GM12878 (cell line): ENCODE results near the gene ASIC5. TPM values are rescaled to one million over a fixed set of nuclear protein-coding genes. Genes with fewer than 3 reads are reported as not detected.

Experiments used
- ATAC-seq: fragments of 200-7000 bp; cut with Tn5 transposase; 3 replicates; pipeline ENCODE4 v1.9.1; 2020; ENCODE audit warnings: mild to moderate bottlenecking, moderate library complexity
- BruUV-seq: library from RNA; stranded (reverse); fragments of 400-500 nt; replicated peaks from 2 replicates; lab custom pipeline; 2021; lab: Mats Ljungman, UMichigan
- CTCF ChIA-PET: fragments of 300-600 bp; sonication (Branson Sonifier 250); formaldehyde crosslinking; extraction: SDS; loops from one replicate; lab custom pipeline; 2021; ENCODE audit warnings: inconsistent platforms; lab: Yijun Ruan, JAX
- POLR2A ChIA-PET: fragments of 350-600 bp; formaldehyde crosslinking; extraction: SDS; loops from one replicate; lab custom pipeline; 2021; ENCODE audit warnings: inconsistent platforms; lab: Charles Lee
- RAD21 ChIA-PET: fragments of 300-600 bp; sonication (Branson Sonifier 250); formaldehyde crosslinking; loops from one replicate; lab custom pipeline; 2023; ENCODE audit warnings: antibody characterized with exemption; ENCODE audit not compliant: unreplicated experiment; lab: Charles Lee
- SMC1A ChIA-PET: fragments of 300-600 bp; sonication (Branson Sonifier 250); formaldehyde crosslinking; loops from one replicate; lab custom pipeline; 2023; ENCODE audit not compliant: unreplicated experiment, uncharacterized antibody; lab: Charles Lee
- DNase-seq: peaks from one replicate; pipeline ENCODE4 v3.0.0-alpha.2; 2011; ENCODE audit warnings: low read depth, low spot score
- FAIRE-seq: peaks from 3 replicates; lab custom pipeline; 2011; peaks lifted over from hg19 to GRCh38; lab: Jason Lieb, UNC
- H2AFZ ChIP-seq: 2 replicates; pipeline ENCODE4 v1.6.0; 2011; ENCODE audit warnings: low read depth, low read length, control low read depth; ENCODE audit not compliant: control insufficient read depth
- H3K27ac ChIP-seq: 2 replicates; pipeline ENCODE4 v1.5.1; 2011; ENCODE audit warnings: control low read depth; ENCODE audit not compliant: control insufficient read depth, insufficient read depth
- H3K27me3 ChIP-seq, 2 experiments: replicated peaks in 1 of 2; 2 replicates each; pipeline versions ENCODE4 v1.6.0 to v1.6.1; 2011; ENCODE audit warnings: low read length in 1 of 2; ENCODE audit not compliant: control insufficient read depth in 2 of 2, insufficient read depth in 2 of 2
- H3K36me3 ChIP-seq, 2 experiments: 2 replicates each; pipeline ENCODE4 v1.5.1; 2011; ENCODE audit warnings: low read length in 1 of 2; ENCODE audit not compliant: control insufficient read depth in 2 of 2, insufficient read depth in 2 of 2
- H3K4me1 ChIP-seq: 2 replicates; pipeline ENCODE4 v1.6.1; 2011; ENCODE audit warnings: mild to moderate bottlenecking, low read length, moderate library complexity, mixed read lengths; ENCODE audit not compliant: control insufficient read depth, insufficient read depth
- H3K4me2 ChIP-seq: 2 replicates; pipeline ENCODE4 v1.6.0; 2011; ENCODE audit warnings: control low read depth; ENCODE audit not compliant: control insufficient read depth, insufficient read depth
- H3K4me3 ChIP-seq: fragments of 200-600 bp; sonication (generic); 2 replicates; pipeline ENCODE4 v1.5.1; 2016
- H3K79me2 ChIP-seq: 2 replicates; pipeline ENCODE4 v1.6.0; 2011; ENCODE audit warnings: low read length; ENCODE audit not compliant: control insufficient read depth, insufficient read depth
- H3K9ac ChIP-seq: 2 replicates; pipeline ENCODE4 v1.8.0; 2011; ENCODE audit warnings: low read length, control low read depth, mixed read lengths; ENCODE audit not compliant: control insufficient read depth, insufficient read depth
- H3K9me3 ChIP-seq: replicated peaks from 3 replicates; pipeline ENCODE4 v1.5.1; 2011; ENCODE audit warnings: mild to moderate bottlenecking, low read length; ENCODE audit not compliant: control insufficient read depth, insufficient read depth
- H4K20me1 ChIP-seq: 2 replicates; pipeline ENCODE4 v1.6.0; 2011; ENCODE audit not compliant: control insufficient read depth, insufficient read depth
- E4F1 ChIP-seq: fragments of 450-650 bp; IDR thresholded peaks from 2 replicates; pipeline ENCODE4 v1.6.1; 2018; ENCODE audit warnings: borderline replicate concordance, mild to moderate bottlenecking; ENCODE audit not compliant: partially characterized antibody
- SIX5 ChIP-seq: IDR thresholded peaks from 2 replicates; pipeline ENCODE4 v1.6.1; 2011; ENCODE audit warnings: mild to moderate bottlenecking, low read depth, low read length, moderate library complexity; ENCODE audit not compliant: severe bottlenecking
- WGBS: methylation state at CpG from one replicate; pipeline ENCODE4 v1.1.6; 2016; ENCODE audit warnings: low lambda C conversion rate; ENCODE audit not compliant: insufficient replicate concordance, insufficient coverage; ENCODE audit errors: missing lambda C conversion rate; 5-methylcytosine and 5-hydroxymethylcytosine counted together
- in situ Hi-C: fragments of 300-500 bp; cut with MboI; formaldehyde crosslinking; loops from 9 replicates; pipeline ENCODE4 v1.14.3; 2018; ENCODE audit warnings: mixed read lengths
- intact Hi-C: fragments of 100-400 bp; cut with micrococcal nuclease; formaldehyde crosslinking; loops from one replicate; pipeline ENCODE4 v1.14.2; 2022; ENCODE audit not compliant: unreplicated experiment
- polyA plus RNA-seq, 11 experiments: library from polyadenylated mRNA; depleted of rRNA in 4 of 11; unstranded in 6 of 11; stranded (reverse) in 5 of 11; fragments of >200 nt; fragmentation: Nextera tagmentation in 4 of 11; fragmentation: Illumina TruSeq in 1 of 11; extraction: Ambion mirVana in 4 of 11; extraction: Trizol in 1 of 11; gene quantifications; 1 replicate in 1 of 11; 2 replicates in 10 of 11; pipeline versions ENCODE4 v1.2.1 to v1.2.3, GENCODE V29; 2011 to 2016; ENCODE audit warnings: inconsistent platforms in 2 of 11, missing spikeins in 2 of 11, low read depth in 1 of 11
- total RNA-seq, 4 experiments: library from RNA; depleted of rRNA in 3 of 4; stranded (reverse); fragments of >200 nt in 3 of 4; fragmentation: Illumina TruSeq in 1 of 4; extraction: Trizol in 1 of 4; gene quantifications; 2 replicates each; pipeline versions ENCODE4 v1.2.1 to v1.2.3, GENCODE V29; 2013 to 2021

Gene ASIC5
- total and polyA plus RNA-seq, 10 of the 15 experiments (the other 5 are each of a cell fraction or from before 2014, with no cell fraction given), result not detected

DNA sequence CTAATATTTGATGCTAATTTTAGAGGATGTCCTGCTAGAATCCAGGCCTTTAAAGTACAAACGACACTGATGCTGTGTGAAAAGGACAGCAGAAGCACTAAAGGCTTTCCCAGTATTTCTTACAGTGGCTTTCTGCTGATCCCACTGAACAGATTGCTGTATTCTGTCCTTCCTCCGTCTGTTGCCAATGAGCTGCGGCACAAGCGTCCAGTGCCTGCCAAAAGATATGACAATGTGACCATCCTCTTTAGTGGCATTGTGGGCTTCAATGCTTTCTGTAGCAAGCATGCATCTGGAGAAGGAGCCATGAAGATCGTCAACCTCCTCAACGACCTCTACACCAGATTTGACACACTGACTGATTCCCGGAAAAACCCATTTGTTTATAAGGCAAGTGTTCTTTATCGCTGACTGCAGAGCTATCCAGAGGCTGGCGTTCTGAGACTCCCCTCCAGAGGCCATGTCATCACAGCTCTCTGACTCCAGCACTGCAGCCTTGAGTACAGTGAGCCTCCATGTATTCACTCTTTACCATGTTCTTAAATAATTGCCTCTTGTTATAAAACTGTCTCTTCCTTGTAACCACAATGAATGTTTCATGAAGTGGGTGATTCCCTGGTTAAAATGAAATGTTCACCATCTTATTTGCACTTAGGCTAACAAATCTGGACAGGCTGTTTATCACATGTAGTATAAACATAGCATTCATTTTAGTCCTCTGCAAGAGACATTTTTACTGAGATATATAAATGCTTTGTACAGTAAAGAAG, 63.7 kb downstream of the ASIC5 start:
- no peak overlapping the region for H3K4me2 ChIP-seq
- DNase-seq, result no peak
- H3K36me3 ChIP-seq, result no peaks in the 10 kb centered on the region
- in situ Hi-C loops, result loop anchor here (25.0 kb wide), 1 partner anchor 1160 kb away; the partner anchor contains the start of gene PDGFC
- no peak for FAIRE-seq
- H3K4me1 ChIP-seq, result no peaks in the 10 kb centered on the region
- ATAC-seq, result no peak
- BruUV-seq, result no TSS peak
- no peak for TF ChIP-seq E4F1
- TF ChIP-seq SIX5, result no peak
- H3K79me2 ChIP-seq, result no peaks in the 10 kb centered on the region
- POLR2A ChIA-PET, result interaction anchor here (1.7 kb wide), 1 partner anchor 151 kb away, joined by 6 read pairs; the partner anchor contains the start of gene CTSO
- no peak overlapping the region for H3K9ac ChIP-seq
- RAD21 ChIA-PET, result no interaction called here
- no peak overlapping the region for H2AFZ ChIP-seq
- intact Hi-C loops, result no loop called here
- CTCF ChIA-PET, result interaction anchor here (0.9 to 2.5 kb wide), 4 partner anchors 8 to 359 kb away, joined by 3 to 12 read pairs (median 8); partner anchors contain the start of gene CTSO
- no peak overlapping the region for H3K27ac ChIP-seq
- H3K27me3 ChIP-seq, result no peaks in the 10 kb centered on the region
- no peaks in the 10 kb centered on the region for H4K20me1 ChIP-seq
- WGBS, result 38% methylated on average over 9 of the region's 9 CpGs
- SMC1A ChIA-PET, result interaction anchor here (1.0 to 2.1 kb wide), 4 partner anchors 8 to 358 kb away, joined by 4 to 8 read pairs (median 6); no protein-coding TSS in a partner anchor
- no peak overlapping the region for H3K4me3 ChIP-seq
- no peaks in the 10 kb centered on the region for H3K9me3 ChIP-seq
